HEK293T (cell line): ENCODE measurements around the gene UTF1.

Experiments used
- BHLHE40 ChIP-seq: fragments of 450-650 bp; IDR thresholded peaks from 2 replicates; pipeline ENCODE4 v1.6.1; 2016; ENCODE audit warnings: mild to moderate bottlenecking, moderate library complexity, borderline replicate concordance
- ELF4 ChIP-seq: fragments of 450-650 bp; IDR thresholded peaks from 2 replicates; pipeline ENCODE4 v1.6.1; 2017; ENCODE audit warnings: antibody characterized with exemption
- FOXK2 ChIP-seq: fragments of 450-650 bp; IDR thresholded peaks from 2 replicates; pipeline ENCODE4 v1.6.1; 2016; ENCODE audit warnings: mild to moderate bottlenecking
- FOXM1 ChIP-seq: fragments of 450-650 bp; IDR thresholded peaks from 2 replicates; pipeline ENCODE4 v1.6.1; 2017; ENCODE audit warnings: mild to moderate bottlenecking, borderline replicate concordance
- L3MBTL2 ChIP-seq: fragments of 450-650 bp; conservative IDR thresholded peaks from 2 replicates; pipeline ENCODE4 v1.6.1; 2016; ENCODE audit warnings: mild to moderate bottlenecking
- LEF1 ChIP-seq: fragments of 450-650 bp; IDR thresholded peaks from 2 replicates; pipeline ENCODE4 v1.6.1; 2017; ENCODE audit warnings: mild to moderate bottlenecking, borderline replicate concordance
- NFRKB ChIP-seq: fragments of 450-650 bp; IDR thresholded peaks from 2 replicates; pipeline ENCODE4 v1.6.1; 2016; ENCODE audit warnings: mild to moderate bottlenecking, moderate library complexity
- SP1 ChIP-seq: fragments of 450-650 bp; IDR thresholded peaks from 2 replicates; pipeline ENCODE4 v1.6.1; 2017
- SUZ12 ChIP-seq: fragments of 450-650 bp; IDR thresholded peaks from 2 replicates; pipeline ENCODE4 v1.6.1; 2016; ENCODE audit warnings: mild to moderate bottlenecking
- TARDBP ChIP-seq: fragments of 450-650 bp; IDR thresholded peaks from 2 replicates; pipeline ENCODE4 v1.6.1; 2016
- ZNF384 ChIP-seq: fragments of 450-650 bp; IDR thresholded peaks from 2 replicates; pipeline ENCODE4 v1.6.1; 2016
- TF ChIP-seq, protein P1 (sequence below): fragments of 450-650 bp; IDR thresholded peaks from 2 replicates; pipeline ENCODE4 v1.6.1; 2016

DNA sequence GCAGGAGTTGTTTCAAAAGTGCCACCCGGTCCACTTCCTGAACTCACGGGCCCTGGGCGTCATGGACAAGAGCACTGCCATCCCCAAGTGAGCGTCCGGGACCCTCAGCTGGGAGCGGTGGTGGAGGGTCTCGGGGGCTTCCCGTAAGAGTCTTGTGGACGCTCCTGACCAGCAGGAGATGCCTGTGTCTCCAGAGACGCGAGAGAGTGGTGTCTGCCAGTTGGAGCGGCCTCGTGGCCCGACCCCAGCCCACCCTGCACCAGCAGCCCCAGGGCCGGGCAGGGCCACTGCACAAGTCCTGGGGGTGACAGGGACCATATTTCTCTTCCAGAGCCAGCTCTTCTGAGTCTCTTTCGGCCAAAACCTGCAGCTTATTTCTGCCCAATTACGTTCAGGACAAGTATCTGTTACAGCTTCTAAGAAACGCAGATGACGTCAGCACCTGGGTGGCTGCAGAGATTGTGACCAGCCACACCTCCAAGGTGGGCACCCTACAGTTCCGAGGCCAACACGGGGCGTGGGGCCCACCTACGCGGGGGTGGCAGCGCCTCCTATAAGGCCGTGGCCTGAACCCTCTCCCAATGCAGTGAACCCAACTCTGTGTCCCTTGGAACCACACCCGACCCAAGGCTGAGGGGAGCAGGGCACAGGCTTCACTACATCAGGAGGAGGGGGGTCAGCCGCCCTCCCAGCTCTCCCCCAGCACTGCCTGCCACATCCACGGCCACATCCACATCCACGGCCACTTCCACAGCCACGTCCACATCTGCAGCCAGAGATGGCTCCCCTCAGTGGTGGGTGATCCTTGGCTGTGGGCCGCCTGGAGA, 16.2 kb upstream of the UTF1 start:
- TF ChIP-seq NFRKB (no peak), SUZ12 (no peak), TARDBP (no peak), ELF4 (no peak), ZNF384 (no peak), BHLHE40 (no peak), FOXM1 (no peak), SP1 (no peak), FOXK2 (no peak), LEF1 (no peak), L3MBTL2 (no peak)
- TF ChIP-seq, protein P1, sequence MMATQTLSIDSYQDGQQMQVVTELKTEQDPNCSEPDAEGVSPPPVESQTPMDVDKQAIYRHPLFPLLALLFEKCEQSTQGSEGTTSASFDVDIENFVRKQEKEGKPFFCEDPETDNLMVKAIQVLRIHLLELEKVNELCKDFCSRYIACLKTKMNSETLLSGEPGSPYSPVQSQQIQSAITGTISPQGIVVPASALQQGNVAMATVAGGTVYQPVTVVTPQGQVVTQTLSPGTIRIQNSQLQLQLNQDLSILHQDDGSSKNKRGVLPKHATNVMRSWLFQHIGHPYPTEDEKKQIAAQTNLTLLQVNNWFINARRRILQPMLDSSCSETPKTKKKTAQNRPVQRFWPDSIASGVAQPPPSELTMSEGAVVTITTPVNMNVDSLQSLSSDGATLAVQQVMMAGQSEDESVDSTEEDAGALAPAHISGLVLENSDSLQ: no peak
